ENCODE results near the gene PKHD1.

Gene PKHD1

DNA sequence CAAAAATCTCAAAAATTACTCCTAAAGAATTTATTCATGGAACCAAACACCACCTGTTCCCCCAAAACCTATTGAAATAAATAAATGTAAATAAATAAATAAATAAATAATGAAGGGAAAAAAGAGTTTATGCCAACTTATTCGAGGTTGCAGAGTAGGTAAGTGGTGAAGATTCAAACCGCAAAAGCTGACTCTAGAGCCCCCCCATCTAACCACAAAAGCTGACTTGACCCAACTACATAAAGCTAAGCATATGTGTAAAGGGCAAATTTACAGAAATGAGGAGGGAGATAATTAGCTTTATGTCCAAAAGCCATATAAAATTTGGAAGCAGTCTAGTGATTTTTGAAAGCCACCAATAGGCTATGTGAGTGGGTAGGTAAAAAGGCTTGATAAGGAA, 486.9 kb downstream of the PKHD1 start:
- no peak for TF ChIP-seq CTCF (IDR thresholded peaks at IDR 0.05; ENCODE audit: extremely low read depth, insufficient read depth, missing control alignments)
- no peak for DNase-seq (ENCODE audit: low spot score)
- in situ Hi-C loops (cut with MboI; ENCODE audit: low pct_unique_long_range_greater_than_20kb, low sequenced_read_pairs, unreplicated experiment): no loop called here

DNA sequence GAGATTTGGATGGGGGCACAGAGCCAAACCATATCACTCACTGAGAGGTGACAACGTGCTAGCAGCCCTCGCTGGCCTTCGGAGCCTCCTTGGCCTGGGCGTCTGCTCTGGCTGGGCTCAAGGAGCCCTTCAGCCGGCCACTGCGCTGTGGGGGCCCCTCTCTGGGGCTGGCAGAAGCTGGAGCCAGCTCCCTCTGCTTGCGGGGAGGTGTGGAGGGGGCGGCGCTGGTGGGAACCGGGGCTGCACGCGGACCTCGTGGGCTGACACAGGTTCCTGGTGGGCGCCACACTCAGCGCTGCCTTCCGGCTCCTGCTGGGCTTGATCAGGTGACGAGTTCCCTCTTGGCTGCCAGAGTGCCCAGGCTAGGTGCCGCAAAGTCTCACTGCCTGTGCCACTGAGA, 489.2 kb downstream of the PKHD1 start:
- no peak for TF ChIP-seq CTCF (IDR thresholded peaks at IDR 0.05; ENCODE audit: extremely low read depth, insufficient read depth, missing control alignments)
- DNase-seq (ENCODE audit: low spot score): no peak
- in situ Hi-C loops (cut with MboI; ENCODE audit: low pct_unique_long_range_greater_than_20kb, low sequenced_read_pairs, unreplicated experiment): no loop called here

DNA sequence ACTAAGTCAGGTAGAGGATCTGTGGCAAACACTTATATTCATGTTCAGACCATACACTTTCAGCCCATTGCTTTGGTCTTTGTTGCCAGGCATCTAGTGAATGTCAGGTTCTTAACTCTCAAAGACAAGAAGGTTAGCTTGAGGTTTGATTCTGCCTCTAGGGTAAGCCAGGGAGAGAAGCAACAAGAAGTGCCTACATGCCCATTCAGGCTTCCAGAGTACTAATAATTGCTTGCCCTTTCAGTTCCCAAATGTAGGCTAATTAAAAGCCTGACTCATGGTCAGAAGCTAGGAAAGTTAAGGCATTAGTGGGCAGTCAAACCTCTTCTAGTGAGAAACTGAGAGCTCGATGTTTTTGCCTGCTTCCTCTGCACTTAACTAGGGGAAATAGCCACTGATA, 492.4 kb downstream of the PKHD1 start:
- DNase-seq (ENCODE audit: low spot score): no peak
- in situ Hi-C loops (cut with MboI; ENCODE audit: low pct_unique_long_range_greater_than_20kb, low sequenced_read_pairs, unreplicated experiment): no loop called here
- TF ChIP-seq CTCF (IDR thresholded peaks at IDR 0.05; ENCODE audit: extremely low read depth, insufficient read depth, missing control alignments): no peak

GRCh38 chr6:51585264-51585663, 502.1 kb downstream of the PKHD1 start:
- TF ChIP-seq CTCF (IDR thresholded peaks at IDR 0.05; ENCODE audit: extremely low read depth, insufficient read depth, missing control alignments): no peak
- in situ Hi-C loops (cut with MboI; ENCODE audit: low pct_unique_long_range_greater_than_20kb, low sequenced_read_pairs, unreplicated experiment): no loop called here
- no peak for DNase-seq (ENCODE audit: low spot score)

- in situ Hi-C loops (cut with MboI; ENCODE audit: low pct_unique_long_range_greater_than_20kb, low sequenced_read_pairs, unreplicated experiment): no loop called here
- DNase-seq (ENCODE audit: low spot score): no peak
- TF ChIP-seq CTCF (IDR thresholded peaks at IDR 0.05; ENCODE audit: extremely low read depth, insufficient read depth, missing control alignments): no peak
Measured at GRCh38 chr6:51584163-51584562, 503.2 kb downstream of the PKHD1 start.

GRCh38 chr6:51578994-51579393, 508.4 kb downstream of the PKHD1 start:
- TF ChIP-seq CTCF (IDR thresholded peaks at IDR 0.05; ENCODE audit: extremely low read depth, insufficient read depth, missing control alignments): no peak
- DNase-seq (ENCODE audit: low spot score): no peak

GRCh38 chr6:51578362-51578761, 509.1 kb downstream of the PKHD1 start:
- TF ChIP-seq CTCF (IDR thresholded peaks at IDR 0.05; ENCODE audit: extremely low read depth, insufficient read depth, missing control alignments): no peak
- in situ Hi-C loops (cut with MboI; ENCODE audit: low pct_unique_long_range_greater_than_20kb, low sequenced_read_pairs, unreplicated experiment): no loop called here
- DNase-seq (ENCODE audit: low spot score): no peak

More at GRCh38 chr6:51578994-51579393, 508.4 kb downstream of the PKHD1 start:
- in situ Hi-C loops (cut with MboI; ENCODE audit: low pct_unique_long_range_greater_than_20kb, low sequenced_read_pairs, unreplicated experiment): no loop called here
